Adrenal gland (tissue), 12 donors: ENCODE measurements around the gene ZBTB5. TPM values are rescaled to one million over a fixed set of nuclear protein-coding genes. Genes with fewer than 3 reads are reported as not detected.

Experiments
- DNase-seq, 7 donors: peaks; one replicate each; pipeline ENCODE4 v3.0.0-alpha.2; 2019 to 2020
- H3K27ac ChIP-seq, 5 donors: fragments of 200-600 bp; sonication (generic) in 4 of 5; 1 replicate in 3 of 5; 2 replicates in 2 of 5; pipeline versions ENCODE4 v1.5.1 to v1.8.0; 2016 to 2020; ENCODE audit warnings: mild to moderate bottlenecking in 1 of 5
- H3K27me3 ChIP-seq: fragments of 200-600 bp; 2 replicates; pipeline ENCODE4 v1.8.0; 2021
- H3K36me3 ChIP-seq, 2 donors: fragments of 200-600 bp; replicated peaks in 1 of 2; 1 replicate in 1 of 2; 2 replicates in 1 of 2; pipeline versions ENCODE4 v1.5.1 to v1.8.0; 2018 to 2022
- H3K4me1 ChIP-seq, 2 donors: fragments of 200-600 bp; replicated peaks in 1 of 2; 1 replicate in 1 of 2; 2 replicates in 1 of 2; pipeline versions ENCODE4 v1.5.1 to v1.8.0; 2018 to 2021
- H3K4me3 ChIP-seq, 4 donors: fragments of 200-600 bp; sonication (generic) in 3 of 4; one replicate each; pipeline ENCODE4 v1.5.1; 2016 to 2018
- H3K9me3 ChIP-seq, 3 donors: fragments of 200-600 bp; sonication (generic) in 1 of 3; replicated peaks in 1 of 3; 1 replicate in 2 of 3; 2 replicates in 1 of 3; pipeline versions ENCODE4 v1.5.1 to v1.8.0; 2016 to 2021
- POLR2A ChIP-seq, 2 donors: fragments of 450-650 bp; IDR thresholded peaks; one replicate each; pipeline ENCODE4 v1.6.1; 2017; ENCODE audit warnings: antibody characterized with exemption in 2 of 2, mild to moderate bottlenecking in 2 of 2, moderate library complexity in 1 of 2
- WGBS, 4 donors: extraction: QIAGEN DNeasy Blood & Tissue Kit in 2 of 4; methylation state at CpG; one replicate each; pipeline versions ENCODE4 v1.1.5 to v1.1.7; 2013 to 2017; 5-methylcytosine and 5-hydroxymethylcytosine counted together
- intact Hi-C, 2 donors: fragments of 100-400 bp; cut with DNase I; formaldehyde crosslinking; loops; one replicate each; pipeline versions ENCODE4 v1.14.1 to v1.15.0; 2022 to 2023
- polyA plus RNA-seq, 3 donors: library from polyadenylated mRNA; stranded (reverse); fragments of 200-250 nt in 2 of 3; fragments of 350-450 nt in 1 of 3; fragmentation: Illumina TruSeq in 1 of 3; extraction: RNeasy Lipid Tissue Mini Kit (QIAGEN cat#74804) in 1 of 3; gene quantifications; one replicate each; pipeline ENCODE4 v1.2.3, GENCODE V29; 2013 to 2014
- total RNA-seq, 9 donors: library from RNA; depleted of rRNA in 4 of 9; stranded (reverse); fragments of >200 nt in 4 of 9; fragments of 120-200 nt in 1 of 9; fragmentation: NEBNext Ultra II Directional in 1 of 9; extraction: Animal tissue kit (Norgen Biotek cat#: 25700) in 1 of 9; gene quantifications; one replicate each; pipeline versions ENCODE4 v1.1.0 to v1.2.4, GENCODE V29; 2013 to 2023
- TF ChIP-seq, protein P1 (sequence below), 6 experiments: fragments of 450-650 bp in 4 of 6; fragments of 200-600 bp in 2 of 6; sonication (generic) in 1 of 6; IDR thresholded peaks; 1 replicate in 5 of 6; 2 replicates in 1 of 6; pipeline versions ENCODE4 v1.5.1 to v1.8.0; 2016 to 2021; ENCODE audit warnings: antibody characterized with exemption in 6 of 6, mild to moderate bottlenecking in 2 of 6, moderate library complexity in 1 of 6
- donor health status: healthy with polysubstance abuse.
- donor health status: Bipolar disorder and iron deficiency.
- donor health status: DM: yes; HTN: yes; CAD: no.
- donor health status: DM: no; HTN: no; CAD: no.
- donor health status: DM: no; HTN: no; CAD: no.
- donor health status: DM: yes; HTN: yes; CAD: no.

ZBTB5 gene
- total and polyA plus RNA-seq, 12 donors: 2.3 to 19.6 (median 10.6) TPM

DNA sequence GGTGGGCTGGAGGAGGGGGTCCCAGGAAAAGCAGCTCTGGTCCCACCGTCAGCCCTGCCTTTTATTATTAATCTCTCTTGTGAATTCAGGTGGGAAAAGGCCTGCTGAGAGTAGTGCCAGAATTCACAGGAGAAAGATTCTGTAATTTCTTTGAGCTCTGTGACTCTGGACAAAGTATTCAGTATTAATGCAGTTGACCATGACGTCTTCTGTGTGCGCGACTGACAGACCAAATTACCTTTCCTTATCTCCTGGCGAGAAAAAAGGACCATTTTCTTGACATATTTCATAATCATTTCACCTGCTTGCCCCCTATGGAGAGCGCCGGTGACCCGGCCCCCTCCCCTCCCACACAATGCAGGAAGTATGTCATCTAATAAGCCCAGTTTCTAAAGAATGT, 69.6 kb downstream of the ZBTB5 start:
- 80 to 91% (median 88%) methylated on average over 8 of the region's 8 CpGs for WGBS, 4 donors
- Histone ChIP-seq H3K27me3 (no peaks in the 10 kb centered on the region), H3K9me3 (no peaks in the 10 kb centered on the region), H3K36me3 (no peaks in the 10 kb centered on the region), H3K27ac (no peak overlapping the region), H3K4me1 (no peaks in the 10 kb centered on the region), H3K4me3 (no peak overlapping the region)
- intact Hi-C loops: no loop called here
- no peak for DNase-seq
- TF ChIP-seq, protein P1, sequence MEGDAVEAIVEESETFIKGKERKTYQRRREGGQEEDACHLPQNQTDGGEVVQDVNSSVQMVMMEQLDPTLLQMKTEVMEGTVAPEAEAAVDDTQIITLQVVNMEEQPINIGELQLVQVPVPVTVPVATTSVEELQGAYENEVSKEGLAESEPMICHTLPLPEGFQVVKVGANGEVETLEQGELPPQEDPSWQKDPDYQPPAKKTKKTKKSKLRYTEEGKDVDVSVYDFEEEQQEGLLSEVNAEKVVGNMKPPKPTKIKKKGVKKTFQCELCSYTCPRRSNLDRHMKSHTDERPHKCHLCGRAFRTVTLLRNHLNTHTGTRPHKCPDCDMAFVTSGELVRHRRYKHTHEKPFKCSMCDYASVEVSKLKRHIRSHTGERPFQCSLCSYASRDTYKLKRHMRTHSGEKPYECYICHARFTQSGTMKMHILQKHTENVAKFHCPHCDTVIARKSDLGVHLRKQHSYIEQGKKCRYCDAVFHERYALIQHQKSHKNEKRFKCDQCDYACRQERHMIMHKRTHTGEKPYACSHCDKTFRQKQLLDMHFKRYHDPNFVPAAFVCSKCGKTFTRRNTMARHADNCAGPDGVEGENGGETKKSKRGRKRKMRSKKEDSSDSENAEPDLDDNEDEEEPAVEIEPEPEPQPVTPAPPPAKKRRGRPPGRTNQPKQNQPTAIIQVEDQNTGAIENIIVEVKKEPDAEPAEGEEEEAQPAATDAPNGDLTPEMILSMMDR (IDR thresholded peaks at IDR 0.05): no peak
- TF ChIP-seq POLR2A (IDR thresholded peaks at IDR 0.05): no peak

DNA sequence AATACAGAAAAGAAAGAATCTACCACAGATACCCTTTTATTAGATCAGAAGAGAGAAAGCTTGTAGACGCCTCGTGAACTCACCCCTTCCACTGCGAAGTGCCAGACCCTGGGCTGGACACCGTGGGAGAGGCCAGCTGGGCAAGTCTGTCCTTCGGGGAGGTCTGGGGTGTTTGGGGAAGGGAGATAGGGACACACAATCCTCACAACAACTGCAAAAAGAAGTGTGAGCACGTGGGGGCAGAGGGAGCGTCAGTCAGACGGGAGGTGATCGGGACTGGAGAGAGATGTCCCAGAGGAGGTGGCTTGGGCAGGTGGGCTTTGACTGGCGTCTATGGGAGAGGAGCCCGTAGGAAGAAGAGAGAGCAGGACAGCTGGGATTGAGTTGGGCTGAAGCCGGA, 70.0 kb downstream of the ZBTB5 start:
- no peak for DNase-seq
- Histone ChIP-seq H3K9me3 (no peaks in the 10 kb centered on the region), H3K27me3 (no peaks in the 10 kb centered on the region), H3K27ac (no peak overlapping the region), H3K4me3 (no peak overlapping the region), H3K4me1 (no peaks in the 10 kb centered on the region), H3K36me3 (no peaks in the 10 kb centered on the region)
- intact Hi-C loops: no loop called here
- TF ChIP-seq, protein P1 (IDR thresholded peaks at IDR 0.05): no peak
- no peak for TF ChIP-seq POLR2A (IDR thresholded peaks at IDR 0.05)
- 78 to 80% (median 79%) methylated on average over 12 of the region's 12 CpGs for WGBS, 4 donors

DNA sequence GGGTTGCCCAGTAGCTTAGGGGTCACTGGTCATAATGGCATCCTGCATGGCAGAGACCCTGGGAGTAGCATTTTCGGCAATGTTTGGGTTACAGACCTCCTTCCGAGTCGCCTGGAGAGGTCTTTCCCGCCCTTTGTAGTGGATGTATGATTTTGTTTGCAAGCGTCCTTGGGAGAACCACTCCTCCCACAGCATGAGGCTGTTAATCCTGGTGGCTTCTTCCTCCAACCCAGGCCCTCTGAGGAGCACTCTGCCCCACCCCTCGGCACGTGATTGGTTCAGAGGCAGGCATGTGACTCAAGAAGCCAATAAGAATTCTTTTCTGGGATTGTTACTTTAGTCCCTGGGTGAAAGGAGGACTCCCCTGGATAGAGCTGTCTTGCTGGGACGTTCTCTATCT, 73.0 kb downstream of the ZBTB5 start:
- no peak for TF ChIP-seq POLR2A (IDR thresholded peaks at IDR 0.05)
- TF ChIP-seq, protein P1 (IDR thresholded peaks at IDR 0.05): no peak
- Histone ChIP-seq H3K36me3 (no peaks in the 10 kb centered on the region), H3K4me1 (no peaks in the 10 kb centered on the region), H3K9me3 (no peaks in the 10 kb centered on the region), H3K27ac (no peak overlapping the region), H3K27me3 (no peaks in the 10 kb centered on the region), H3K4me3 (no peak overlapping the region)
- DNase-seq: no peak
- intact Hi-C loops: no loop called here
- whole genome bisulfite sequencing, 4 donors: 75 to 95% (median 88%) methylated on average over 5 to 8 of the region's 8 CpGs

DNA sequence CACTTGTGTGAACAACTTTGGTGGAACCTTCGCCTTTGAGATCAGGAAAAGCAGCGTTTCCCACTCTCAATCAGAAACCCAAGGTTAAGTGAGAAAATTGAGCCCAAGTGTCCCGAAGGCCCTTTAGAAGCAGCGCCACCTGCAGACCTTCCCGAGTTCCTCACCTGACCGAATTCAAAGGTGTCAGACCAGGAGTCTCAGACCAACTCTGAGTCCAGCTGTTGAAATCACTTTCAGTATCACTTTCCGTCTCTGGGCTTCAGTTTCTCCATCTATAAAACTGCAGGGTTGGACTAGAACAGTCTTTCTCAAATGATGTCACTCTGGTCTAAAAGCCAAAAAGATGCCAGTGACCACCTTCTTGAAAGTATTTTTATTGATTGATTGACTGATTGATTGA, 74.5 kb downstream of the ZBTB5 start:
- Histone ChIP-seq H3K36me3 (no peaks in the 10 kb centered on the region), H3K27ac (no peak overlapping the region), H3K4me3 (no peak overlapping the region), H3K9me3 (no peaks in the 10 kb centered on the region), H3K27me3 (no peaks in the 10 kb centered on the region), H3K4me1 (no peaks in the 10 kb centered on the region)
- intact Hi-C loops: no loop called here
- WGBS, 4 donors: 50 to 63% (median 54%) methylated on average over 7 of the region's 7 CpGs
- TF ChIP-seq POLR2A (IDR thresholded peaks at IDR 0.05): no peak
- TF ChIP-seq, protein P1 (IDR thresholded peaks at IDR 0.05): peak in 1 of 6 experiments; percentile 14
- DNase-seq: no peak

Other genes starting within 250 kb of the ZBTB5 start
- gene GRHPR, start 42.8 kb downstream of the ZBTB5 start, total RNA-seq: 100 to 1,000 TPM; 140 to 434 (median 238) TPM
- gene GRHPR, start 42.8 kb downstream of the ZBTB5 start, polyA plus RNA-seq: 100 to 1,000 TPM in 2 of 3 donors, 10 to 100 TPM in 1; 83.3 to 324 (median 133) TPM
- 100 to 1,000 TPM in 1 of 9 donors, 10 to 100 TPM in 8; 17.1 to 113 (median 21.1) TPM for gene POLR1E, start 20.5 kb upstream of the ZBTB5 start, total RNA-seq
- 10 to 100 TPM; 12.6 to 47.4 (median 13.0) TPM for gene POLR1E, start 20.5 kb upstream of the ZBTB5 start, polyA plus RNA-seq
- 10 to 100 TPM in 8 of 9 donors, 1 to 10 TPM in 1; 7.6 to 86.6 (median 12.4) TPM for gene FBXO10, start 110.9 kb upstream of the ZBTB5 start, total RNA-seq
- 10 to 100 TPM in 1 of 3 donors, 1 to 10 TPM in 2; 7.2 to 31.9 (median 7.4) TPM for gene FBXO10, start 110.9 kb upstream of the ZBTB5 start, polyA plus RNA-seq
- gene TOMM5, start 127.1 kb upstream of the ZBTB5 start, total RNA-seq: 100 to 1,000 TPM in 2 of 9 donors, 10 to 100 TPM in 7; 41.0 to 319 (median 81.0) TPM
- 100 to 1,000 TPM in 2 of 3 donors, 10 to 100 TPM in 1; 86.3 to 250 (median 105) TPM for gene TOMM5, start 127.1 kb upstream of the ZBTB5 start, polyA plus RNA-seq
- under 1 TPM in 5 of 9 donors, not detected in 4; 0.07 to 0.78 (median 0.41) TPM for gene FRMPD1, start 185.5 kb upstream of the ZBTB5 start, total RNA-seq
- gene FRMPD1, start 185.5 kb upstream of the ZBTB5 start, polyA plus RNA-seq: under 1 TPM; 0.10 to 0.20 (median 0.16) TPM